ENCODE data around the gene GPR55.

DNA sequence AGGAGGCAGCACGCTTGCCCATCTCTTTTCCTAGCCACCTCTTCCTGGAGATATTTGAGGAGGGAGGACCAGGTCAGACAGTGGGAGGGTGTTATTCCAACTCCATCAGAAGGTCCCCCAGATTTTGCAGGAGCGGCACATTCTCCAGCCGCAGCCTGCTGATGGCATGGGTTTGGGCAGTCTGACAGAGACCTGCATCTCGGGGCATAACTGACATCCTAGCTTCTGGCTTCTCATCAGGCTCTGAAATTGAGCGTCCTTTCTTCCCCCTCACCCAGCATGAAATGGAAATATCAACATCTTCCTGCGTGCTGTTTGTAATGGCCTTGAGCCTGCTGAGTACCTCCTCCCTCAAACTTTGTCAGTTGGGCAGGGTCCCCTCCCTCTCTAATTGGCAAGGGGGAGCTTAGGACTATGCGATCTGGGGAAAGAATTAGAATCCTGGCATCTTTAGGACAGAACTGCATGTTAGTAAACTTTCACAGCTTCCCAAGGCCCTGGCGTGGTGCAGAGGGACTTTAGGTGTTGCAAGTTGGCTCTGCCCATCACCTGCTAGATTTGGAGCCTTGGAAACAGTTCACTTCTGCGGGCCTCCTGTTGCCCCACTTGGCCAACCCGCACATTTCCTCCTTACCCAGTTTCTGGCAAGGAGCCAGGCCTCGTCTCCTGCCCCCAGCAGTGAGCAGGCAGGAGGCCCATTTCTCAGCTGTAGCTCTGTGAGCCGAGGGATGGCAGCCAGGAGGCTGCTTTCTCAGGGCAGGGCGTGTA, 58.1 kb downstream of the GPR55 start:
- TF ChIP-seq CTCF (IDR thresholded peaks at IDR 0.05) = no peak
- TF ChIP-seq POLR2A (IDR thresholded peaks at IDR 0.05) = no peak
